OCI-LY3 (cell line): Measurements from ENCODE around the gene PHF21B.

Experiments
- CTCF ChIP-seq: fragments of 200-600, 300-600 bp; sonication (generic); IDR thresholded peaks from 2 replicates; pipeline ENCODE4 v1.5.1; 2014; ENCODE audit warnings: antibody characterized with exemption, low read length, low read depth
- EZH2phosphoT487 ChIP-seq: fragments of 200-600 bp; shearing (Covaris generic); IDR thresholded peaks from 2 replicates; pipeline ENCODE4 v1.6.1; 2018; ENCODE audit warnings: antibody characterized with exemption, mixed run types, low read depth

- no peak for TF ChIP-seq CTCF
- TF ChIP-seq EZH2phosphoT487: no peak
These were observed 163.0 kb downstream of the PHF21B start for GRCh38 chr22:44846726-44847275.
